HUES48 (cell line): ENCODE data around the gene ZBTB7A.

ENCODE experiments used
- H3K27ac ChIP-seq: one replicate; pipeline ENCODE4 v1.7.0; 2013; ENCODE audit warnings: low read depth, low read length, inconsistent platforms
- H3K27me3 ChIP-seq: 2 replicates; pipeline ENCODE4 v1.6.1; 2013; ENCODE audit warnings: mild to moderate bottlenecking, low read length; ENCODE audit not compliant: control insufficient read depth, insufficient read depth
- H3K36me3 ChIP-seq: 2 replicates; pipeline ENCODE4 v1.6.1; 2013; ENCODE audit warnings: low read length; ENCODE audit not compliant: control insufficient read depth, insufficient read depth
- H3K4me1 ChIP-seq: 2 replicates; pipeline ENCODE4 v1.6.1; 2013; ENCODE audit warnings: mild to moderate bottlenecking, low read length; ENCODE audit not compliant: control insufficient read depth, insufficient read depth
- H3K4me3 ChIP-seq: 2 replicates; pipeline ENCODE4 v1.5.1; 2013; ENCODE audit warnings: mild to moderate bottlenecking, low read depth, low read length
- H3K9ac ChIP-seq: 2 replicates; pipeline ENCODE4 v1.6.1; 2013; ENCODE audit warnings: mild to moderate bottlenecking, low read depth, low read length, moderate library complexity
- H3K9me3 ChIP-seq: 2 replicates; pipeline ENCODE4 v1.6.1; 2013; ENCODE audit warnings: low read length; ENCODE audit not compliant: control insufficient read depth, insufficient read depth

Gene ZBTB7A

GRCh38 chr19:4101496-4101770 is 34.7 kb upstream of the ZBTB7A start:
- Histone ChIP-seq H3K9ac (no peak overlapping the region), H3K4me3 (no peak overlapping the region), H3K36me3 (peaks cover 89% of the 10 kb centered on the region), H3K9me3 (no peaks in the 10 kb centered on the region), H3K27me3 (no peaks in the 10 kb centered on the region), H3K4me1 (no peaks in the 10 kb centered on the region), H3K27ac (no peak overlapping the region)

- no peak overlapping the region for H3K9ac ChIP-seq
- H3K9me3 ChIP-seq: no peaks in the 10 kb centered on the region
- peaks cover 86% of the 10 kb centered on the region for H3K36me3 ChIP-seq
- no peak overlapping the region for H3K4me3 ChIP-seq
- no peak overlapping the region for H3K27ac ChIP-seq
- H3K4me1 ChIP-seq: no peaks in the 10 kb centered on the region
- no peaks in the 10 kb centered on the region for H3K27me3 ChIP-seq
These were observed 34.2 kb upstream of the ZBTB7A start for GRCh38 chr19:4100647-4101495.

- H3K9me3 ChIP-seq: no peaks in the 10 kb centered on the region
- H3K27me3 ChIP-seq: no peaks in the 10 kb centered on the region
- peaks cover 82% of the 10 kb centered on the region for H3K36me3 ChIP-seq
- H3K4me3 ChIP-seq: no peak overlapping the region
- H3K27ac ChIP-seq: no peak overlapping the region
- no peaks in the 10 kb centered on the region for H3K4me1 ChIP-seq
- H3K9ac ChIP-seq: no peak overlapping the region
These were observed 32.5 kb upstream of the ZBTB7A start for GRCh38 chr19:4099041-4099764.

GRCh38 chr19:4098493-4098892 is 31.8 kb upstream of the ZBTB7A start:
- Histone ChIP-seq H3K27me3 (no peaks in the 10 kb centered on the region), H3K27ac (no peak overlapping the region), H3K4me1 (no peaks in the 10 kb centered on the region), H3K36me3 (peaks cover 87% of the 10 kb centered on the region), H3K4me3 (no peak overlapping the region), H3K9ac (no peak overlapping the region), H3K9me3 (no peaks in the 10 kb centered on the region)

- Histone ChIP-seq H3K36me3 (peaks cover 86% of the 10 kb centered on the region), H3K27ac (no peak overlapping the region)
These were observed 30.8 kb upstream of the ZBTB7A start for GRCh38 chr19:4097501-4097900.

GRCh38 chr19:4096049-4096892 is 29.6 kb upstream of the ZBTB7A start:
- Histone ChIP-seq H3K9me3 (no peaks in the 10 kb centered on the region), H3K4me3 (no peak overlapping the region), H3K4me1 (no peaks in the 10 kb centered on the region), H3K9ac (no peak overlapping the region), H3K36me3 (peaks cover 82% of the 10 kb centered on the region), H3K27ac (no peak overlapping the region), H3K27me3 (no peaks in the 10 kb centered on the region)

More at GRCh38 chr19:4097501-4097900, 30.8 kb upstream of the ZBTB7A start:
- Histone ChIP-seq H3K9ac (no peak overlapping the region), H3K27me3 (no peaks in the 10 kb centered on the region), H3K4me1 (no peaks in the 10 kb centered on the region), H3K4me3 (no peak overlapping the region), H3K9me3 (no peaks in the 10 kb centered on the region)

GRCh38 chr19:4095488-4095844 is 28.8 kb upstream of the ZBTB7A start:
- Histone ChIP-seq H3K9ac (no peak overlapping the region), H3K27me3 (no peaks in the 10 kb centered on the region), H3K9me3 (no peaks in the 10 kb centered on the region), H3K27ac (no peak overlapping the region), H3K36me3 (peaks cover 81% of the 10 kb centered on the region), H3K4me1 (no peaks in the 10 kb centered on the region), H3K4me3 (no peak overlapping the region)

- Histone ChIP-seq H3K27me3 (no peaks in the 10 kb centered on the region), H3K4me1 (no peaks in the 10 kb centered on the region), H3K9me3 (no peaks in the 10 kb centered on the region), H3K36me3 (peaks cover 82% of the 10 kb centered on the region), H3K4me3 (no peak overlapping the region), H3K9ac (no peak overlapping the region), H3K27ac (no peak overlapping the region)
These were observed 28.2 kb upstream of the ZBTB7A start for GRCh38 chr19:4094761-4095487.

GRCh38 chr19:4094291-4094690 is 27.6 kb upstream of the ZBTB7A start:
- H3K36me3 ChIP-seq: peaks cover 83% of the 10 kb centered on the region
- no peaks in the 10 kb centered on the region for H3K27me3 ChIP-seq
- H3K9me3 ChIP-seq: no peaks in the 10 kb centered on the region
- H3K4me1 ChIP-seq: no peaks in the 10 kb centered on the region
- H3K9ac ChIP-seq: no peak overlapping the region
- H3K4me3 ChIP-seq: no peak overlapping the region
- no peak overlapping the region for H3K27ac ChIP-seq

- H3K36me3 ChIP-seq: peaks cover 78% of the 10 kb centered on the region
These were observed 27.0 kb upstream of the ZBTB7A start for GRCh38 chr19:4093643-4094175.

More at GRCh38 chr19:4093643-4094175, 27.0 kb upstream of the ZBTB7A start:
- Histone ChIP-seq H3K9ac (no peak overlapping the region), H3K4me3 (no peak overlapping the region), H3K9me3 (no peaks in the 10 kb centered on the region), H3K27me3 (no peaks in the 10 kb centered on the region), H3K27ac (no peak overlapping the region), H3K4me1 (no peaks in the 10 kb centered on the region)
